Stimulated activated CD4-positive, alpha-beta T cell treated with anti-CD3 and anti-CD28 coated beads, Interleukin-4, amount 100 ng/mL, for 48 hours (primary cell): ENCODE measurements around the gene SPATS2.
"Not testable (repeated sequence)": the region's sequence is repeated elsewhere in the genome, so short reads cannot be mapped to it uniquely, and the experiment has no call there.

Experiments used
- DNase-seq, 2 donors: peaks; one replicate each; pipeline ENCODE4 v3.0.0-alpha.2; 2020; ENCODE audit warnings: low read depth in 2 of 2

Gene SPATS2

DNA sequence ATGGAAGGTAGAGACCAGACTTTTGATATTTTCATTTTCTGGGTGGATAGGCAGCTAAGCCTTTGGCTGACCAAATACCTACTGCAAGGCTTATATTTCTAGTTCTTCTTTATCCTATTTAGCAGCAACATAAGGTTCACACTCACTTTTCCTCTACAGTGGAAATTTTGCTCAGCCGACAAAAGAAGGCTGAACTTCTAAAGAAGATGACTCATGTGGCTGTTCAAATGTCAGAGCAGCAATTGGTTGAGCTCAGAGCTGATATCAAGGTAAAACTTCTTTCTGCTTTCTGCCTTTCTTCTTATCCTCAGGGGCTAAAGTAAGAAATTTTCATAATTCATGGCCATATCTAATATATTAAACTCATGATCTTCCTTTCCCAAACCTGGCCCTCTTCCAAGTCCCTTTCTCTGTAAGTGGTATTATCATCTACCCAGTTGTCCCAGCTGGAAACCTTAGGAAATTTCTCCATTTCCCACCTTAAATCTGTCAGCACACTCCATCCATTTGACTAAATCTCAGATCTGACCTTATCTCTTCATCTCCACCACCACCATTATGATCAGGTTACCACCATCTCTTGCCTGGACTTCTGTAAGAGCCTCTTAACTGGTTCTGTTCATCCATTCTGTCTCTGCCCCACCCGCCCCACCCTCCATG lies 151.8 kb downstream of the SPATS2 start:
- DNase-seq = no peak

DNA sequence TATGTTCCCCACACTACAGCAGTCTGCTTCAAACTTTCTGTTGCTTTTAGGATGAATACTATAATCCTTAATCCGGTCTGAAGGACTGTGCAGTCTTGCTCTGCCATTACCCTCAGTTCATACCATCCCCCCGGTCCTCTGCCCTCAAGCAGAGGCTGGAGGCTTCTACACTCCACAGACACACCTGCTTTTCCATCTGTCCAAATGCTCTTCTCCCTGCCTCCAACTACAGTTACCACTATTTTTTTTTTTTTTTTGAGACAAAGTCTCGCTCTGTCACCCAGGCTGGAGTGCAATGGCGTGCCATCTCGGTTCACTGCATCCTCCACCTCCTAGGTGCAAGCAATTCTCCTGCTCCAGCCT lies 152.3 kb downstream of the SPATS2 start:
- DNase-seq = no peak

DNA sequence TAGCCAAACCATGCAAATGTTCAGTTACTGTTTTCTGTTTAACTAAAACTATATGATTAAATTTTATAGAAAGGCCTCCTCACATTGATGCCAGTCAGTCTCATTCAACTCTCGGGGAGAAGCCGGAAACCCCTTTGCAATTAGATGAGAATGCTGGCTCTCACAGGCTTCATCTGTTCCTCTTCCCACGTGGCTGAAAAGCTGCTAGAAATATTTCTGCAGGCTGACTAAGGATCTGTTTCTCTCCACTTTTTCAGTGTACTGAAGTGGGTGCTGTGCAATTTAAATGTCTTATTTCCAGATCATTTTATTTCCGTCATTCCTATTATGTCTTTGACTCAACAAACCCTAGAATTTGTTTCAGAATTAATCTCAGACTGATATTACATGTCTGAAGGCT lies 154.1 kb downstream of the SPATS2 start:
- DNase-seq = no peak

DNA sequence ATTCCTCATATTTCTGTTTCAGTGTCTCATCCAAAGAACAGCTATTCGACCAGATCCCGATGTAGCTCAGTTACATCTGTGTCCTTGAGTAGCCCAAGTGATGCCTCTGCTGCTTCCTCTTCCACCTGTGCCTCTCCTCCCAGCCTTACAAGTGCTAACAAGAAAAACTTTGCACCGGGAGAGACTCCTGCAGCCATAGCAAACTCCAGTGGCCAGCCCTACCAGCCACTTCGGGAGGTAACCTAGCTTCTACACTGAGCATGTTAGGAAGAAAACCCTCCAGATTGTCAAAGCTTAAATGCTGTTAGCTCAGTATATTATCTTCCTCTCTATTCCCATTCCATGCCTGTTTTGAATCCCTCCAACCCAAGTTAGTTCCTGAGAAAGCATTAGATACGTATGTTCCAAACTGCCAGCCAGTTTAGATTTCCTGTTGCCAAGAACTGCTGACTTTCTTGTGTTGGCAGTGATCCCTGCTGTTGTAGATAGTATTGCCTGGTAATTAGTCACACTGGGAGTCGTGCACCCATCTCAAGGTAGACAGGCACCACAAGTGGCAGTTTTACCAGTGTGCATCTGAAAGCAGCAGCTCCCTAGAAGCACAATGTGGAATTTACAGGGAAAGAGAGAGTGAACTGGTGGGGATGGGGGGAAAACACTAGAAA lies 157.5 kb downstream of the SPATS2 start:
- no peak for DNase-seq

DNA sequence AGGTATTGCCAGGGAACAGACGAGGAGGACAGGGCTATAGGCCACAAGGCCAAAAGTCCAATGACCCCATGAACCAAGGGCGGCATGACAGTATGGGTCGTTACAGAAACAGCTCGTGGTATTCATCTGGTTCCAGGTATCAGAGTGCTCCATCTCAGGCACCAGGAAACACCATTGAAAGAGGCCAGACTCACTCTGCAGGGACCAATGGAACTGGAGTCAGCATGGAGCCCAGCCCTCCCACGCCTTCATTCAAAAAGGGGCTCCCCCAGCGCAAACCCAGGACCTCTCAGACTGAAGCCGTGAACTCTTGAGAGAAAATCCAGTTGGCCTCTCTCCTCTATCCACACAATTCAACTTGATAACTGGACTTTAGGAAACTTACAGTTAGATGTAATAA lies 158.7 kb downstream of the SPATS2 start:
- DNase-seq = no peak

DNA sequence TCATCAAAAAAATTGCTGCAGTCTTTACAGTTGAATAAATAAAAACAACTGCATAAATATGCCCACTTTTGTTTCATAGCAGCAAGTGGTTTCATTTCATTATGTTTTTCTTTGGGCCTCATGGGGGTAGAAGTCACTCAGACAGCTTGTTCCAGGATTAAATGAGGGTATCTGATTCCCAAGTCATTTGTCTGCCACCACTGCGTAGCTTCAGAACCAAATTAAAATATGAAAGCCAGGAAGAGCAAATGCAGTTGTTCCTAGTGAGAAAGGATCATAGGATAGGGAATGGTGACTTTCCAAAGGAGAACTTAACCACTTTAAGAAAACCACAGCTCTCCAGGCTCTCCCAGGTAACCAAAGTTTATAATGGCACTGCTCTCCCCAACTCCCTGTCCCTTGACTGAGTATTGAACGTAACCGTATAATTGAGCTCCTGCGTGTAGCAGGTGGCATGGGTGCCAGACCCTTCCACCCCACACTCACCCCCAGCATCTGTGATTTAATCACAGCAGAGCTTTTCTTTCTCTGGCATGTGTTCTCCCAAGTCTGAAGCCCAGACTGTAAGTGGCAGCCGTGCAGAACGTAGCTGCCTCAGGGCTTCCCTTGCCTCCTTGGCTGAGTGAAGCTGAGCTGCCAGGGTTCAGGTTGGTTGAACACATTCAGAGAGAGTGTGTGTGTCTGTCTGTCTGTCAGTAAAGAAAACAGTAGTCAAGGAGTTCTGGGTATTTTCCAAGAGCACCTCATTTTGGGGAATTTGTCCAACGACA lies 160.3 kb downstream of the SPATS2 start:
- DNase-seq = no peak

DNA sequence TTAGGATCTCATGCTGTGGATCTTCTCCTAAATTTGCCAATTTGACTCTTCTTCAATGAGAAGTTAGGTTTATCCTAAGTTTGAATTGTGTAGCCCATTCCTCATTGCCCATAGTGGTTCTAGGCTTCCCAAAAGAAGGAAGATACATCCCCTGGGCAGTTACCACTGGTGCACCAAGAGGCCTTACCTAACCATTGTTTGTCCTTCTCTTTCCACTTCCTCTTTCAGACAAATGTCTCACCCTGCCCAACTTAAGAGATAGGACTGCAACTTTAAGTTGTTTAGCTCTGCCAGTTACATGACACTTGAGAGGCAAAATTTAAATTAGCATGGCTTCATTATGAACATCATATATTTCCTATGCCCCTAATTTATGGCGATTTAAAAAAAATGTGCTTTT lies 162.2 kb downstream of the SPATS2 start:
- DNase-seq = no peak

DNA sequence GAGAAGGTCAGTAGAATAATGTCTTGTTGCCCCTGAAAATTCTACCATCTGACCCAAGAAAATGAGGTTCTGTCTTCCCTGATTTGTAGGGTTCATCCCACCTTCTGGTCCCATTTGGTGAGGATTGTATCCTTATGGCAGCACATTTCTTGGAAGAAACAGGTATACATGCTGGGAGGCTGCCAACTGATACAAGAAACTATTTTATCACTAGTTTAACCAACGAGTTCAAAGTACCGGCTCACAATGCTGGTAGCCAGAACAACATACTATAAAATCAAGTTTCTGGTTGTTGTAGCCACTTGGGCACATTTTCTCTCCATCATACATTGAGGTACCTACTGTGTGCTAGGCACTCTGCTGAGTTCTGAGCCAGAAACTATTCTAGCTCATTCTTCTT lies 164.5 kb downstream of the SPATS2 start:
- no peak for DNase-seq

DNA sequence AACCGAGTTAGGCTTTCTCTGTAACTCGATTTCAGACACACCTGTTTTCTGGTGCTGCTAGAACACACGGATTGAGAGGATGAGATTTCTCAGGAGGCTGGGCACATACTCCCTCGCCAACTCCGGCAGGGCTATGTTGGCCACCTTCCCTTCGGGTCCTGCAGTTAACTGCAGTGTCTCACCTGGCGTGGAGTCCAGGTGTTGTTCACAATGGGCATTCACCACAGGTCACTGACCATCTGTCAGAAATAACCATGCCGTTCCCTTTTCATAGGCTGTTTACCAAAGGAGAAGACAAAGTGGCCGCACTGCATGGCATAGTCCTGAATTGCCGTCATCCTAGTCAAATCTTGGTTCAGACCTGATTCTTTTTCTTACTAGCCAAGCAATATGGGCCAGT lies 166.1 kb downstream of the SPATS2 start:
- no peak for DNase-seq

DNA sequence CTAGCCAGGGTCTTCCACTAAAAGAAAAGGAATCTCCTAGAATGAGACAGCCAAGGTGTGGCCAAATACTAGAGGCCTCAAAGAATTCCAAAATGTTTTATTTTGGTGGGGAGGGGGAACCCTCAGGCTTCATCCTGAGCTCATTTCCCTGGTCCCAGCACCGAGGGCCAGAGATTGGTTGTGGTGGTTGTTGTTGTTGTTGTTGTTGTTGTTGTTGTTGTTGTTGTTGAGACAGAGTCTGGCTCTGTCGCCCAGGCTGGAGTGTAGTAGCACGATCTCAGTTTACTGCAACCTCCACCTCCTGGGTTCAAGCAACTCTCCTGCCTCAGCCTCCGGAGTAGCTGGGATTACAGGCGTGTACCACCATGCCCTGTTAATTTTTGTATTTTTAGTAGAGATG lies 166.9 kb downstream of the SPATS2 start:
- not testable (repeated sequence) for DNase-seq

DNA sequence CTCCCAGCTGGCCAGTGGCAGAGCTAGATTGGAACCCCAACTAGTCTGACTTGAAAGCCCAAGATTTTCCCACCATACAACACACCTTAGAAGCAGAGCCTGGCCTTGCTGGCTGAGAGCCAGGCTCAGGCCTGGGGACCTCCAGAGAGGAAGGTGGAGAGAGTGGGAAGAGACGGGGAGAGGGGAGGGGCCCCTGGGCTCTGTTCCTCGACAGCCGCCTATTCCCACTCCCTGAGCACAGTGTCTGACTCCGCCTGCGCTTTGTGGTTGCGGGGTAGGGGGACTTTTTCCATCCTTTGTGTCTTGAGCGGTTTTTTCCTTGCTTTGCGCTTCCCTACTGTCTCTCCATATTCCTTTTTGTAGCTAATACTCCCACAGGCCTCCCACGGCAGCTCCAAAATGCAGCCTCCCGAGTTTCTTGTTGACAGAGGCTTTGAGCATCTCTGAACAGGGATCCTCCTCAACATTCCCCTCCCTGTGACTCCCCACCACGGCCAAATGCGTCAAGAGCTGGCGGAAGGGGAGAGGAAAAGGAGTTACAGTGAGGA lies 167.5 kb downstream of the SPATS2 start:
- no peak for DNase-seq

DNA sequence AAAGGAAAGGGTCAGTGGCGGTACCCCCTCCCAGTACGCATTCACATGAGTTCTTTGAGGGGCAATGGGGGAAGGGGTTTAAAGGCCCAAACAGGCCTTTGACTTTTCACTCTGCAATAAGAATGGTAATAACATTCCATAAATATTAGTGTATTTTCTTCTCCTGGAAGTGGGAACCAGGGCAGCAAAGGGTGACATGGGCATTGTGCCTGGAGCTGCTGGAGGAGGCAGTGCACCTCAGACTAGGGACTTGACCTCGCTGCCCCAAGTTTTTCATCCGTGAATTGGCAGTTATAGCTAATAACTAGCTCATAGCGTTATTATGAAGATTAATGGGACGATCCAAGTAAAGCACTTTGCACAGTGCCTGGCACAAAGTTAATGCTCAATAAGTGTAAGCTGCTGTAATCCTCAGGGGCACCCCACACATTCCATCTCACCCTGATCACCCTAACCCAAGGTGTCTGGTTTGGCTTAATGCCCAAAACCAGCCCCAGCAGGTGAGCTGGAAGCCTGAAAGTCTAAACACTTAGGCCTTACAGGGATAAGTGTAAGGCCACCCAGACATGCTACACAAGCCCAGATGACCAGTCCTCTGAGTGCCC lies 168.8 kb downstream of the SPATS2 start:
- DNase-seq = no peak

DNA sequence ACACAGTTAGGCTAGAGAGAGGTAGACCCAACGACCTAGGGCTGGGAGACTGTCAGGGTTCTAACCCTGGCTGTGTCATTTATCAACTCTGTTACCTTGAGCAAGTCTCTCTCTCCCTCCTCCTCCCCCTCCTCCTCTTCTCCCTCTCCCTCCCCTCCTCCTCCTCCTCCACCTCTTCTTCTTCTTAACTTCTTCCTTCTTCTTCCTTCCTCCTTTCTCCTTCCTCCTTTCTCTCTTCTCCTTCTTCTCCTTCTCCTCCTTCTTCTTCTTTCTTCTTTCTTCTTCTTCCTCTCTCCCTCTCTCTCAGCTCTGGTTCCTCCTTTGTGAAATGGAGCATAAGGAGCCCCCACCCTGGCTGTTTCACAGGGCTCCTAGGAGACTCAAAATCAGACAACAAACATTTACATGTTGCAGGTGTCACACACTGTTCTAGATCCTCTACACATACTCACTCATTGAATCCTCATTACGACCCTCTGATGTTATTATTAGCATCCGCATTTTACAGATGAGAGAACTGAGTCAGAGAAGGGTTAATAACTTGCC lies 169.3 kb downstream of the SPATS2 start:
- DNase-seq = no peak

DNA sequence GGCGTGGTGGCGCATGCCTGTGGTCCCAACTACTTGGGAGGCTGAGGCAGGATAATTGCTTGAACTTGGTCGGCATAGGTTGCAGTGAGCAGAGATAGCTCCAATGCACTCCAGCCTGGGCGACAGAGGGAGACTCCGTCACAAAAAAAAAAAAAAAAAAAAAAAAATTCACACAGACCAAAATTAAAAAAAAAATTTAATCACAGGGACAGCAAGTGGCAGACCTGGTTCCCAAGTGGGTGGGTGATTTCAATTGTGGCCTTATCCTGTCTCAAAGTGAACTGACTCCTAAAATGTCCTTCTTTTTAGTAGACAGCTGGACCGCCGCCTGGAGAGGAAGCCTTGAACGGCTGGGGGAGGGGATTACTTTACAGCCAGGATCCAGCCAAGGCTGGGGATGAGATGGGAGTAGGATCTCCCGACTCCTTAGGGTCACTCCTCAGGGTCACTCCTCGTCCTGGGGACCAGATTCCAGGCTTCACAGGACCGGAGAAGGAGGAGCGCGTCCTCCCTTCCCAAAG lies 170.0 kb downstream of the SPATS2 start:
- no peak for DNase-seq

DNA sequence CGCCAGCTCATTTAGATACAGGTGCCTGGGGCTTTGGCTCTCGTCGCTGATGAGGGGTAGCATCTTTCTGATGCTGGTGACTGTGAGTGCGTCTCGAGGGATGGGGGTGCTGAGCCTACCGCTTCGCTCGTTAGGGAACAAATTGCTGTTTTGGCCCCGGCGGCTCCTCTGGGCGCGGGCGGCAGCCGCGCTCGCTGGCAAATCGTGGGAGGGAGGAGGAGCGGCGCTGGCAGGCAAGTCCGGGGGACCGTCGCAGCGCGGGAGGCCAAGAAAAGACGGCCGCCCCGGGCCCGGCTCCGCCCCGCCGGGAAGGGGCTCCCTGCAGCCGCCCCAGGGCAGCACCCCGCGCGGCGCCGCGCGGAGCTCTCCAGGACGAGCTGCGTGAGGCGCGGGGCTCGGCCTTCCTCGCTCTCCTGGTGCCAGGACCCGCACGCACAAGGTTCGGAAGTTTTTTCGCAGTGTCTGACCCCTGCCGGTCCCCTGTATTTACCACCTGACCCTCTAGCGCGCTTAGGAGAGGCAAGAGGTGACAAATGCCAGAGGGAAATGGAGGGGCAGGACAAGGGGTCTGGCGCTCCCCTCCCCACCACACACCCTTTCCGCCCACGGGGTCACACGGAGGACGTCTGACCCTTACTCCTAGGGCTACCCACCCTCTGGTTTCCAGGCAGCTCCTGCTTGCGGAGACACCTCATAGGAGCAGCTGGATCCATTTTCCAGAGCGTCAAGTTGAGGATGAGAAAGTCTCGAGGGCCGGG lies 170.7 kb downstream of the SPATS2 start:
- DNase-seq = peak in 1 of 2 donors; percentile 19

DNA sequence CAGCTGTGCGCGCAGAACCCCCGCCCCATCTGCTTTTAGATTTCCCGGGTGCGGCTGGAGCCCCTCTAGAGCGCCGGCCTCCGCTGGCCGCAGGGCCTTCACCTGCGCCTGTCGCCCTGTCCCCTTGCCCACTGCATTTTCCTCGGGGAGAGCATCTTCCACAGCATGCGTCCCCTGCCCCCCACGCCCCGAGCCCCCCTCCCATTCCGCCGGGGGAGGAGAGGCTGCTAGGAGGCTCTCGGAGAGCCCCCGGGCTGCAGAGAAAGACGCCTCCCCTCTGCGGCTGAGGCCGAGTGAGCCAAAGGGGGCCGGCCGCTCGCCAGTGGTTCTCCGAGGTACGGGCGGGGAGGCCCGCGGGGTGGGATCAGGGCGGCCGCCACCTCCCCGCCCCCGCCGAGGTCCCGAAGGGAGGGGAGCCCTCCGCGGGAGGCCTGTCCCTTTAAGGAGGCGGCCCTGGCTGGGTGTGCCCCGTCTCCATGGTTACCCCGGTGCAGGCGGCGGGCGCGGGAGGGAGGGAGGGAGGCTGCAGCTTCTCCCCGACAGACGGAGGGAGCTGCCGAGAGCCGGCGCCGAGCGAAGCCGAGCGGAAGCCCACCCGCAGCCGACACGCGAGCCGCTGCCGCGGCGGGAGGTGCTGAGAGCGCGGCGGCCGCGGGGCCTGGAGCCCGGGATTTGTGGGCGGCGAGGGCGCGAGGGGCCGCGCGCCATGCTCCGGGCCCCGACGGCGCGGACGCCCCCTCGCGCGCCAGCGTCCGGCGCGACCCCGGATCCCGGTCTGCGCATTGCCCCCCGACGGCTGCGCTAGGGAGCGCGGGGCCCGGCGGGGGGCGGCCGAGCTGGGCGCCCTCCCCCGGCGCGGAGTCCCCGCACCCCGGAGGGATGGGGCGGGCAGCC lies 171.5 kb downstream of the SPATS2 start, which contains the start of gene KCNH3:
TSS of gene KCNH3 (plus strand) at position 521 of the 894 bp plus-strand sequence. CDS start 387 bp downstream, outside the sequence.
- peak; percentile 62 to 72 for DNase-seq

DNA sequence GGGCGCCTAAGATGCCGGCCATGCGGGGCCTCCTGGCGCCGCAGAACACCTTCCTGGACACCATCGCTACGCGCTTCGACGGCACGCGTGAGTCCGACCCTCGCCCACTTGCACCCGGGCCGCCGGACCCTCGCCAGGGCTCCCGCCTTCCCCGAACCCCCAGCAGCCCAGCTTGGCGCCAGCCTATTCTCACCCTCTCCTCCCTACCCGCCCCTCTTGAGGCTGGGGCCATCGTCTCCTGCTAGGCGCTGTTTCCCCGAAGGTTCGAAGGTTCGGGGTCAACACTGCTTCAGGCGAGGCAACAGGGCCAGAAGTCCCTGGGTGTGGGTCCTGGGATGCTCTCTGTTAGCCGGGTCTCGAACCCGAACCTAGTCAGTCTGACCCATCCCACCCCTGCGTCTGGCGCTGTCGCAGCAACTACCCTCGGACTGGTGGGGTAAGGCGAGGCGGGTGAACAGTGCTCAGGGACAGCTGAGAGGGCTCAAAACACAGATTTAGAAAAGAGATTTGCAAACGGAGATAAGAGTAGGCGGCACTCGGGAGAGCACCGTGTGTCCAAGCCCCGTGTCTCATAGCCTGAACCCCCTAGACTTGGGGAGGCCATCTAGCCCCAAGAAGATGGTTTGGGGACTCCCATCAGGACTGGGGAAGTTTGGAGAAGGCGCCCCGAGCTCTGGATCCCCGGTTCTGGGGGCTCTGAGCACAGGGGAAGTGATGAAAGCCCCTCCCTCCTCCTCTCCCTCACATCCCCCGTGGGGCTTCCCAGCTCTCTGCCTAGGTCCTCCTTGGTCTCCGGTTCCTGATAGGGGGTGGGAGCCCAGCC lies 172.4 kb downstream of the SPATS2 start:
- DNase-seq = no peak

DNA sequence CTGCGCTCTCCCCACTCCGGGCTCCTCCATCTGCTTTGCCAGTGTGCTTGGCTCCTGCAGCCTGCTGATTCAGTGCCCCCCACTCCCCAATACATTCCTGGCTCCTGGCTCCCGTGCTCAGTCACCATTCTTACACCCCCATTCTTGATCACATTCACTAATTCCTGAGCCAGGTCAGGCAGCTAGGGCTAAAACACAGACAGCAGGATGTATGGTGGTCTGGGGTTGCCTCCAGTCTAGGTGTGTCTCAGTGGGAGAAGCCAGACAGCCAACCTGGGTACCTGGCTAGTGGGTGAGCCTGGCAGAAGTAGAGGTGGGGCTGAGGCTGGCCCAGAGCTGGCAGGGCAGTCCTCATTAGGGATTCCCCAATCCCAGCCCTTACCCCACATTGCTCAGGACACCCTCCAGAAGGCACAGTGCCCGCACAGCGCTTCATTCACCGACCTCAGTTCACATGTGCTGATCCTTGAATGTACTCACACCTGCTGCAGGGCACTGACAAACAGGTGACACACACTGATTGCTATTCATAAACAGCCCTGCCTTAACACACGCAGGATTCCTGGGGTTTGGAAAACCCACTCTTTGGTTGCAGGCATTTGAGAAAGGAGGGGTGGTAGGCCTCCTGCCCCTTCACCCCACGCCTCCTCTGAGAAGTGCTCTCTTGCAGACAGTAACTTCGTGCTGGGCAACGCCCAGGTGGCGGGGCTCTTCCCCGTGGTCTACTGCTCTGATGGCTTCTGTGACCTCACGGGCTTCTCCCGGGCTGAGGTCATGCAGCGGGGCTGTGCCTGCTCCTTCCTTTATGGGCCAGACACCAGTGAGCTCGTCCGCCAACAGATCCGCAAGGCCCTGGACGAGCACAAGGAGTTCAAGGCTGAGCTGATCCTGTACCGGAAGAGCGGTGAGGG lies 173.2 kb downstream of the SPATS2 start:
- DNase-seq = no peak
